WERI-Rb-1 (cell line): ENCODE measurements around the gene FBLN1.

Source experiments
- DNase-seq: peaks from one replicate; pipeline ENCODE4 v3.0.0-alpha.2; 2020
- H3K27ac ChIP-seq: fragments of 250-450 bp; sonication (Bioruptor Pico); 2 replicates; pipeline ENCODE4 v1.5.1; 2020; ENCODE audit warnings: mild to moderate bottlenecking, moderate library complexity
- H3K27me3 ChIP-seq: fragments of 250-450 bp; sonication (Bioruptor Pico); 2 replicates; pipeline ENCODE4 v1.5.1; 2021; ENCODE audit warnings: mild to moderate bottlenecking, low read depth, moderate library complexity; ENCODE audit not compliant: insufficient read depth, severe bottlenecking
- H3K36me3 ChIP-seq: fragments of 250-450 bp; sonication (Bioruptor Pico); 2 replicates; pipeline ENCODE4 v1.5.1; 2020; ENCODE audit warnings: mild to moderate bottlenecking, moderate library complexity
- H3K4me3 ChIP-seq: 2 replicates; pipeline ENCODE4 v1.5.1; 2011; ENCODE audit warnings: low read depth, mild to moderate bottlenecking, control low read depth, low read length
- H3K9me3 ChIP-seq: fragments of 250-450 bp; sonication (Bioruptor Pico); 2 replicates; pipeline ENCODE4 v1.5.1; 2021; ENCODE audit warnings: mild to moderate bottlenecking, moderate library complexity; ENCODE audit not compliant: severe bottlenecking
- TF ChIP-seq, protein P1 (sequence below): IDR thresholded peaks from 2 replicates; pipeline ENCODE4 v1.5.1; 2011; ENCODE audit warnings: low read depth, mild to moderate bottlenecking, control low read depth, inconsistent platforms, low read length

The FBLN1 gene

GRCh38 chr22:45496451-45496941 lies 6.2 kb upstream of the FBLN1 start:
- H3K27ac ChIP-seq = no peak overlapping the region
- no peak overlapping the region for H3K4me3 ChIP-seq
- H3K27me3 ChIP-seq = no peaks in the 10 kb centered on the region
- H3K36me3 ChIP-seq = no peaks in the 10 kb centered on the region
- no peaks in the 10 kb centered on the region for H3K9me3 ChIP-seq
- TF ChIP-seq, protein P1, sequence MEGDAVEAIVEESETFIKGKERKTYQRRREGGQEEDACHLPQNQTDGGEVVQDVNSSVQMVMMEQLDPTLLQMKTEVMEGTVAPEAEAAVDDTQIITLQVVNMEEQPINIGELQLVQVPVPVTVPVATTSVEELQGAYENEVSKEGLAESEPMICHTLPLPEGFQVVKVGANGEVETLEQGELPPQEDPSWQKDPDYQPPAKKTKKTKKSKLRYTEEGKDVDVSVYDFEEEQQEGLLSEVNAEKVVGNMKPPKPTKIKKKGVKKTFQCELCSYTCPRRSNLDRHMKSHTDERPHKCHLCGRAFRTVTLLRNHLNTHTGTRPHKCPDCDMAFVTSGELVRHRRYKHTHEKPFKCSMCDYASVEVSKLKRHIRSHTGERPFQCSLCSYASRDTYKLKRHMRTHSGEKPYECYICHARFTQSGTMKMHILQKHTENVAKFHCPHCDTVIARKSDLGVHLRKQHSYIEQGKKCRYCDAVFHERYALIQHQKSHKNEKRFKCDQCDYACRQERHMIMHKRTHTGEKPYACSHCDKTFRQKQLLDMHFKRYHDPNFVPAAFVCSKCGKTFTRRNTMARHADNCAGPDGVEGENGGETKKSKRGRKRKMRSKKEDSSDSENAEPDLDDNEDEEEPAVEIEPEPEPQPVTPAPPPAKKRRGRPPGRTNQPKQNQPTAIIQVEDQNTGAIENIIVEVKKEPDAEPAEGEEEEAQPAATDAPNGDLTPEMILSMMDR = no peak
- DNase-seq = no peak

- Histone ChIP-seq H3K27ac (no peak overlapping the region), H3K9me3 (no peaks in the 10 kb centered on the region), H3K36me3 (no peaks in the 10 kb centered on the region), H3K4me3 (no peak overlapping the region), H3K27me3 (no peaks in the 10 kb centered on the region)
- TF ChIP-seq, protein P1 = no peak
- no peak for DNase-seq
Measured at GRCh38 chr22:45497351-45498145, 5.1 kb upstream of the FBLN1 start.

DNA sequence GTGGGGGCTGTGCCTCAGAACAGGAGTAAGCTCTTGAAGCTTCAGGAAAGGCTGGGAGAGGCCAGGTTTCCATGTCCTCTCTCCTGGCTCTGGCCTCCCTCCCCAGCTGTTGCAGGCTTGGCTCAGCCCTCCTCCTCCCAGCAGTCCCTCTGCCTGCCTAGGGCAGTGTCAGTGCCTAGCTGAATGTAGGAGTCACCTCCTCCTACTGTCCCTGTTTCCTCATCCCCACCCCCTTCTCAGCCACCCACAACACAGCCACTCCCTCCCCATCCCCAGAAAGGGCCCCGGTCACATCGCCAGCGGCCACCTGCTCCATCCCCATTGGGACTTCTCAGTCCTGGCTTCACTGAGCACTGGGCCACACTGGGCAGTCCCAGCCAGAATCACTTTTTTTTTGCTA lies 2.9 kb upstream of the FBLN1 start:
- no peaks in the 10 kb centered on the region for H3K9me3 ChIP-seq
- TF ChIP-seq, protein P1 = no peak
- peak; percentile 37 for DNase-seq
- H3K36me3 ChIP-seq = no peaks in the 10 kb centered on the region; the same call in 1 of the 2 replicates
- H3K27me3 ChIP-seq = no peaks in the 10 kb centered on the region
- no peak overlapping the region for H3K4me3 ChIP-seq
- H3K27ac ChIP-seq = no peak overlapping the region

DNA sequence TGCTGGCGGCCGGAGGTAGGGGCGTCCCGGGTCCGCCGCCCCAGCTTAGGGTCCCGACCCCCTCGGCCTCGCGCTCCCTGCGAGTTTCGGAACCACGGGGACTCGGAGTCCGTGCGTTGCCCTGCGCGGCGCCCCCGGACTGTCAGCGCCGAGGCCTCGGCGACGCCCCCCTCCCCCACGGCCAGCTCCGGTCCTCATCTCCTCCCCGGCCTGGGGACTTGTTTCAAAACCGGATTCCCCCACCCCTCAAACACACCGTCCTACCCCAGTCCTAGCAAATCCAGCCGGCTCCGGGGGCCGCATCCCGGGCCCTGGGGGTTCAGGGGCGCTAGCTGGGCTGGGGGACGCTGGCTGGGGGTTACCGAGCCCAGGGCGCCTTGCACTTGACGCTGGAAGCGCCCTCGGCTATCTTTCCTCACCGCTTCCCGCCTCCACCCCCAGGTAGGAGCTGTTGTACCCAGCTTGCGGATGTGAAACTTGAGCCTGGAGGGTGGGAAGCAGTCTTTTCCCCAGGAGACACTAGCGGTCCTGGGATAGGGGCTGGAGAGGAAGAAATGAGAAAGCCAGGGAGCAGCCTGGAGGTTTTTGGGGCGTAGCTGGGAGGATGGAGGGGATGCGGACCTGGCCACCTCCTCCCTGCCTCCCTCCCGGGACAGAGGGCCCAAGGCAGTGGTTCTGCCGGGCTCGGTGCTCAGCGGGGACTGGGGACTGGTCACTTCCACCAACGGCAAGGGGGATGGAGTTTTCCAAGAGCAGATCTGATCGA lies 550 bp downstream of the FBLN1 start:
- TF ChIP-seq, protein P1 = no peak
- H3K27ac ChIP-seq = peak overlapping the region; percentile 87
- H3K4me3 ChIP-seq = peak overlapping the region; percentile 80
- no peaks in the 10 kb centered on the region for H3K9me3 ChIP-seq
- DNase-seq = peak; percentile 30
- H3K27me3 ChIP-seq = no peaks in the 10 kb centered on the region
- peaks cover 8% of the 10 kb centered on the region for H3K36me3 ChIP-seq

GRCh38 chr22:45503816-45504372 lies 1.2 kb downstream of the FBLN1 start:
- H3K27ac ChIP-seq = peak overlapping the region; percentile 87
- no peaks in the 10 kb centered on the region for H3K27me3 ChIP-seq
- peak; percentile 50 for DNase-seq
- H3K36me3 ChIP-seq = peaks cover 8% of the 10 kb centered on the region
- peak overlapping the region; percentile 80 for H3K4me3 ChIP-seq
- TF ChIP-seq, protein P1 = no peak
- no peaks in the 10 kb centered on the region for H3K9me3 ChIP-seq
